Measurements from ENCODE around the gene AIF1. TPM values are rescaled to one million over a fixed set of nuclear protein-coding genes. Genes with fewer than 3 reads are reported as not detected.
A peak's percentile ranks its signal among the peaks of the same experiment; 100 is the strongest.

Gene AIF1
- total RNA-seq, 1 experiment from 2014 or later, result not detected

DNA sequence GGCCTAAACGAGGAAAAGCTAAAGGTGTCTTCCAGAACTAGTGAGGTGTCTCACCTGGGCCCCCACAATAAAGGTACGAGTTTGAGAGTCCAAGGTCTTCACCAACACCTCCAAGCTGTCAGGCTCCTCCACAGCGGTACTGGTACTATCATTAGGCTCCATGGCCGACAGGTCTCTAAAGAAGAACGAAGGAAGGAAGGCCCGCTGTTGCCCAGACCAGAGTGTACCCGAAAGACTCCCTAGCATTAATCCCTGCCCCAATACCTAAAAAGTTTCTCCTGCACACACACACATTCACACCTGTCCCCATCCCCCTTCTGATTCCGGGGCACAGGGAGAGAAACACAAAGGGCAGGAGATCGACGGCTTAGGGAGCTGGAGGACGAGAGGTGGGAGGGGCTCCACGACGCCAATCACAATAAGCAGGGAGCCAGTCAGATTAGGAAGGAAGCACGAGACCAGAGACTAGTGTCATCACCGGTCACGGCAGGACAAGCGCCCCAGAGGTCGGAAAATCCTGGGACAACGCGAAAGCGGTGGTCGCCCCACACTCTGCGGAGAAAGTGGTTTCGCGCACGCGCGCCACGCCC is 36.7 kb downstream of the AIF1 start:
- peak overlapping the region; percentile 100 for H3K4me3 Mint-ChIP-seq (ENCODE audit: unreplicated experiment)
- ChIA-PET POLR2A (interaction anchor here (0.6 to 7.1 kb wide), 52 partner anchors 8 to 1625 kb away, joined by 3 to 263 read pairs (median 6); partner anchors contain the start of genes ABHD16A, AIF1, ATF6B and ATP6V1G2), CTCF (interaction anchor here (0.6 to 1.0 kb wide), 6 partner anchors 15 to 247 kb away, joined by 3 to 5 read pairs (median 4); partner anchors contain the start of gene ATP6V1G2)
- peak overlapping the region; percentile 98 for H3K27ac Mint-ChIP-seq (ENCODE audit: low read depth, unreplicated experiment)
- peaks cover 60% of the 10 kb centered on the region for H3K36me3 Mint-ChIP-seq (ENCODE audit: insufficient read depth, unreplicated experiment)
- H3K9me3 Mint-ChIP-seq (ENCODE audit: unreplicated experiment), result no peaks in the 10 kb centered on the region
- TF ChIP-seq, protein P1, sequence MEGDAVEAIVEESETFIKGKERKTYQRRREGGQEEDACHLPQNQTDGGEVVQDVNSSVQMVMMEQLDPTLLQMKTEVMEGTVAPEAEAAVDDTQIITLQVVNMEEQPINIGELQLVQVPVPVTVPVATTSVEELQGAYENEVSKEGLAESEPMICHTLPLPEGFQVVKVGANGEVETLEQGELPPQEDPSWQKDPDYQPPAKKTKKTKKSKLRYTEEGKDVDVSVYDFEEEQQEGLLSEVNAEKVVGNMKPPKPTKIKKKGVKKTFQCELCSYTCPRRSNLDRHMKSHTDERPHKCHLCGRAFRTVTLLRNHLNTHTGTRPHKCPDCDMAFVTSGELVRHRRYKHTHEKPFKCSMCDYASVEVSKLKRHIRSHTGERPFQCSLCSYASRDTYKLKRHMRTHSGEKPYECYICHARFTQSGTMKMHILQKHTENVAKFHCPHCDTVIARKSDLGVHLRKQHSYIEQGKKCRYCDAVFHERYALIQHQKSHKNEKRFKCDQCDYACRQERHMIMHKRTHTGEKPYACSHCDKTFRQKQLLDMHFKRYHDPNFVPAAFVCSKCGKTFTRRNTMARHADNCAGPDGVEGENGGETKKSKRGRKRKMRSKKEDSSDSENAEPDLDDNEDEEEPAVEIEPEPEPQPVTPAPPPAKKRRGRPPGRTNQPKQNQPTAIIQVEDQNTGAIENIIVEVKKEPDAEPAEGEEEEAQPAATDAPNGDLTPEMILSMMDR (IDR thresholded peaks at IDR 0.05; ENCODE audit: unreplicated experiment), result no peak
- peaks cover 30% of the 10 kb centered on the region for H3K4me1 Mint-ChIP-seq (ENCODE audit: insufficient read depth, unreplicated experiment)
- TSS peak; percentile 57 for BruUV-seq (replicated peaks)
- intact Hi-C loops (cut with micrococcal nuclease), result loop anchor here (1.0 to 2.0 kb wide), 2 partner anchors 9 to 105 kb away; partner anchors contain the start of genes ATP6V1G2, C6orf47 and NFKBIL1
- peak; percentile 76 for DNase-seq (ENCODE audit: unreplicated experiment)
- H3K27me3 Mint-ChIP-seq (ENCODE audit: insufficient read depth, unreplicated experiment), result no peaks in the 10 kb centered on the region

DNA sequence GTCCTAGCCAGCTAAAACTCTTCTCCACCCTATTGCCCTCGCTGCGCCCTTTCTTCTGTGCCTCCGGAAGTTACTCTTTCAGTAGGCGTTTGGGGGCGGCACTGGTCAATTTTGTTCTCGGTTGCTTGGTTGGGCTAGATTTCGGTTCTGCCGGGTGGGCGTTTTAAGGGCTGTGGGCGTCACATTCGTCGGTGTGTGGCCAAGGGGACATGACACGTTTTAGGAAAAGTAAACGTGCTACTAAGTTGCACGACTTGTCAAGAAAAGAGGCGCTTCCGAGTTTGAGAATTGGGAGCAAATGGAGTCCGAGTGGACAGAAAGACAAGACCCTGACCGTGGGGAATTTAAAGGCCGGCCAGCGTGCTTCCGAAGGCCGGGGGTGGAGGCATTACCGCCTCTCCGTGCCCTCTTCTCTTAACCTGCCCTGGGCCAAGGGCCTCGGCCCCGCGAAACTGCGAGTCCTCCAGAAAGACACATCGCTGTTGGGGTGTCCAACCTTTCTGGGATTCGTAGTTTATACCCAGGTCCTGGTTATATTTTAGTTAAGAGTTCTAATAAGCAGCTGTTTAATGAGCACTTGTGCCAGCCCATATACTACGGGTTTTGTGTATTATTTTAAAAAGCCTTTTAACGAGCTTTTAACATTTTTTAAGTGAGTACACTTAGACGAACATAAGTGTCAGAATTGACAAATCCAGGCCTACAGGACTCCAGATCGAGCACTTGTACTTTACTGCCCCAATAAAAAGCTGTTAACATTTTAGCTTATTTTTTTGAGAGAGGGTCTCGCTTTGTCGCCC is 38.1 kb downstream of the AIF1 start:
- intact Hi-C loops (cut with micrococcal nuclease), result loop anchor here (1.0 to 2.0 kb wide), 2 partner anchors 7 to 106 kb away; partner anchors contain the start of genes ATP6V1G2, C6orf47 and NFKBIL1
- Mint-ChIP-seq H3K9me3 (ENCODE audit: unreplicated experiment) (no peaks in the 10 kb centered on the region), H3K27ac (ENCODE audit: low read depth, unreplicated experiment) (peak overlapping the region; percentile 98), H3K4me3 (ENCODE audit: unreplicated experiment) (peak overlapping the region; percentile 100), H3K4me1 (ENCODE audit: insufficient read depth, unreplicated experiment) (peaks cover 36% of the 10 kb centered on the region), H3K36me3 (ENCODE audit: insufficient read depth, unreplicated experiment) (peaks cover 55% of the 10 kb centered on the region), H3K27me3 (ENCODE audit: insufficient read depth, unreplicated experiment) (no peaks in the 10 kb centered on the region)
- ChIA-PET CTCF (interaction anchor here (0.7 to 1.6 kb wide), 7 partner anchors 11 to 317 kb away, joined by 3 to 9 read pairs (median 4); partner anchors contain the start of gene ATP6V1G2), POLR2A (interaction anchor here (0.5 to 7.1 kb wide), 49 partner anchors 10 to 1961 kb away, joined by 3 to 263 read pairs (median 5); partner anchors contain the start of genes ABHD16A, ATF6B, ATP6V1G2 and BRD2)
- TF ChIP-seq, protein P1 (IDR thresholded peaks at IDR 0.05; ENCODE audit: unreplicated experiment), result no peak
- BruUV-seq (replicated peaks), result TSS peak; percentile 89
- no peak for DNase-seq (ENCODE audit: unreplicated experiment)

- no peak overlapping the region for H3K4me3 Mint-ChIP-seq (ENCODE audit: unreplicated experiment)
- intact Hi-C loops (cut with micrococcal nuclease), result no loop called here
Measured at GRCh38 chr6:31654574-31655348, 39.7 kb downstream of the AIF1 start.

More at GRCh38 chr6:31654574-31655348, 39.7 kb downstream of the AIF1 start:
- Mint-ChIP-seq H3K27me3 (ENCODE audit: insufficient read depth, unreplicated experiment) (no peaks in the 10 kb centered on the region), H3K4me1 (ENCODE audit: insufficient read depth, unreplicated experiment) (peaks cover 43% of the 10 kb centered on the region), H3K9me3 (ENCODE audit: unreplicated experiment) (no peaks in the 10 kb centered on the region), H3K36me3 (ENCODE audit: insufficient read depth, unreplicated experiment) (peaks cover 50% of the 10 kb centered on the region), H3K27ac (ENCODE audit: low read depth, unreplicated experiment) (no peak overlapping the region)
- no TSS peak for BruUV-seq (replicated peaks)
- ChIA-PET POLR2A (interaction anchor here (0.7 to 7.1 kb wide), 7 partner anchors 9 to 302 kb away, joined by 3 to 263 read pairs (median 6); partner anchors contain the start of genes C6orf47, CSNK2B, DDX39B and GPANK1), CTCF (interaction anchor here (0.6 to 1.6 kb wide), 5 partner anchors 9 to 298 kb away, joined by 3 to 9 read pairs (median 4); partner anchors contain the start of gene CSNK2B)
- no peak for DNase-seq (ENCODE audit: unreplicated experiment)
- TF ChIP-seq, protein P1 (IDR thresholded peaks at IDR 0.05; ENCODE audit: unreplicated experiment), result no peak
